Measurements from ENCODE around the gene SDR39U1.

SDR39U1 gene

DNA sequence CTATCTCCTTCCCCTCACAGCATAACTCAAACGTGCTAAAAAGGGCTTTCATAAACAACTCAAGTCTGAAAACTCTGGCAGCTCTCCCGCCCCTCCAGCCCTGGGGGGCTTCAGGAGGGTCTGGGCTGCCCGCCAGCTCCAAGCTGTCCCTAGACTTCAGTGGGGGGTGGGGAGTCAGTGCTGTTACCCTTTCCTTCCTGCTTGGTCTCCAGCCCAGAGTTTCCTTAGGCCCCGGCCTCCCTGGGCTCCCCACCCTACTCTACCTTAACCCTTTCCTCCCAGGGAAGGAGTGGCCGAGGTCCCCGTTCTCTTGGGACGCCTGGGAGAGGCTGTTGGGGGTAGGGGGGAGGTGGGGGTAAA lies 44.3 kb downstream of the SDR39U1 start:
- no peak overlapping the region for H3K27ac Mint-ChIP-seq
- peaks cover 3% of the 10 kb centered on the region for H3K27me3 Mint-ChIP-seq
- H3K4me1 Mint-ChIP-seq (ENCODE audit: low read depth): peaks cover 8% of the 10 kb centered on the region
- H3K36me3 Mint-ChIP-seq: no peaks in the 10 kb centered on the region
- H3K4me3 Mint-ChIP-seq: no peak overlapping the region
- H3K9me3 Mint-ChIP-seq (ENCODE audit: low read depth): no peaks in the 10 kb centered on the region

DNA sequence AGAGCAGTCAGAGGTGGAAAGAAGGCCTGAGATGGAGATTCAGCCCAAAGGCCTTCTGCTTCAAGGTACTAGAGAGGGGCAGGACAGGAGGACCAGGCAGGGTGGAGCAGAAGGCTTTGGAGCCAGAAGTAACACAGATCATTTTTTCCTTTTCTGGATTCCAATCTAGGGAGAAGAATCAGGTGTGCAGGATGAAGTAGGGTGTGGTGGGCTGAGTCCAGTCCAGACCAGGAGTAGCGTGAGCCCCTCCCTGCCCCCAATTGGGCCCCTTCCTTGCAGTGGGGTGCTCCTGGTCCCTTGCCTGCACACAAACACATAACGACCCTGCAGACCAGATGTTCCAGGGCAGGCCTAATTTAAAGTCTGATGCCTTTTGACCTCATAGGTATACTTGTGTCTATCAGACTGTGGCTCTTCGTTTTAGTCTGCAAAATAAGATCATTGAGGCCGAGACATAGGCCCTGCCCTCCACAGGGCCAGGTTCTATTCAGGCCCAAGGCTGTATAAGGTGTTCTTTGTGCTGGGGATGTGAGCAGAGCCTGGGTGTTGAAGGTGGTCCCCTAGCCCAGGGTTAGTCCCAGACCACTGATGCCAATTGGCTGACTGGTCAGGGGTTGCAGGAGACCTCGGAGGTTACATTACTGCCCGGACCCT lies 44.8 kb downstream of the SDR39U1 start:
- peak overlapping the region; percentile 50 for H3K4me3 Mint-ChIP-seq
- no peaks in the 10 kb centered on the region for H3K36me3 Mint-ChIP-seq
- no peak overlapping the region for H3K27ac Mint-ChIP-seq
- H3K9me3 Mint-ChIP-seq (ENCODE audit: low read depth): no peaks in the 10 kb centered on the region
- peaks cover 8% of the 10 kb centered on the region for H3K4me1 Mint-ChIP-seq (ENCODE audit: low read depth)
- H3K27me3 Mint-ChIP-seq: peaks cover 4% of the 10 kb centered on the region

DNA sequence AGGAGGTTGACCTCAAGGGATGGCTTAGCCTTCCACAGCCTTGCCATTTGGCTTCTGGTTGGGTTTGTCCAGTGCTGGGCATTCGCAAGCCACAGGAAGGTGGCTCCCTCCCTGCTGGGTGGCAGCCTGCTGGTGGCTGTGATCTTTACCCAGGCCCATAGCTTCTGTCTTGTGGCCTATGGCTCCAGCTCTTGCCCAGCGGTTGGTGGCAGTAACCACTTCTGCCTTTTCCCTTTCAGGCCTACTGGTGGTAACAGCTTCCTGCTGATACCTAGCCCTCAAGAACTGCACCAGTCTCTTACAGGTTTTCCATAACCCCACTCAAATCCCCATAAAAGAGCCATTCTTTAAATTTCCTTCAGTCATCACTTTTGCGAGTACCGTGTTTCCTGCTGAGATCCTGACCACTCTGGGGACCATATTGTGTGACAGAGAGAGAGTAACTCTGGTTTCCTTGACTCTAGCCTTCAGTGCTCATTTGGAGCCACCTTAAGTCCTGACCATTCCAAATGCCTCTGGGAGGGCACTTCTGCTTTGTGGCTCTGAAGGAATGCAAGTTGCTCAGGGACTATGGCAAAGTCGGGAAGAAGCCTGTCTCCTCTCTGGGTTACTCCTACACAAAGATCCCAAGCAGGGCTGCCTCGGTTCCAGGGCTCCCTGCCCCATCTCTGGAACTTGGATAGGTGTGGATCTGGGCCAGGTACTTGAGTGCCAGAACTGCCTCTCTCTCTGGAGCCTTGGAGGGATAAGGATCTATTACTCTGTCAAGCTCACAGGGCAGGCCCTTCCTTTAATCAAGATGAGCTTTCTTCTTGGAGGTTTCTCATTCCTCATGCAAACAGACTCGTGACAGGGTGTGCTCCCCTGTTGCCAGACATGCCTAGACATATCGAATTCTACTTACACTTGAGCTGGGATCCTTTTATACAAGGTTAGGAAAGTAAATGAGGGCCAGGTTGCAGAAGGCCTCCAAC lies 46.7 kb downstream of the SDR39U1 start:
- H3K9me3 Mint-ChIP-seq (ENCODE audit: low read depth): no peaks in the 10 kb centered on the region
- no peak overlapping the region for H3K27ac Mint-ChIP-seq
- peaks cover 10% of the 10 kb centered on the region for H3K27me3 Mint-ChIP-seq
- H3K4me3 Mint-ChIP-seq: no peak overlapping the region
- peaks cover 8% of the 10 kb centered on the region for H3K4me1 Mint-ChIP-seq (ENCODE audit: low read depth)
- H3K36me3 Mint-ChIP-seq: no peaks in the 10 kb centered on the region

DNA sequence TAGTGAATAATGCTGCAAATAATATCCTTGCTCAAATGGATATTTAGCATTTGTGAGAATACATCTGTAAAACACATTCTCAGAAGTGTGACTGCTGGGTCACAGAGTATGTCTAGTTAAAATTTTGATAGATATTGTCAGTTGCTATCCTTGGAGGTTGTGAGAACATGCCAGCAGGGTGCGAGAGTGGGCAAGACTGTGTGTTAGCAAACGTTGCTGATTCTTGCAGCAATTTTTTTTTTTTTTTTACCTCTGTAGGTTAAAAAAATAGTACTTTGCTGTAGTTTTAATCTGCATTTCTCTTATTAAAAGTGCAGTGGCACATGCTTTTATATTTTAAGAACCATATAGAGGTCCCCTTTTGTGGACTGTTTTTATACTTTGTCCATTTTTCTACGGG lies 48.3 kb downstream of the SDR39U1 start:
- Mint-ChIP-seq H3K4me3 (no peak overlapping the region), H3K27me3 (peaks cover 8% of the 10 kb centered on the region), H3K36me3 (no peaks in the 10 kb centered on the region), H3K9me3 (ENCODE audit: low read depth) (no peaks in the 10 kb centered on the region), H3K4me1 (ENCODE audit: low read depth) (peaks cover 2% of the 10 kb centered on the region), H3K27ac (no peak overlapping the region)

DNA sequence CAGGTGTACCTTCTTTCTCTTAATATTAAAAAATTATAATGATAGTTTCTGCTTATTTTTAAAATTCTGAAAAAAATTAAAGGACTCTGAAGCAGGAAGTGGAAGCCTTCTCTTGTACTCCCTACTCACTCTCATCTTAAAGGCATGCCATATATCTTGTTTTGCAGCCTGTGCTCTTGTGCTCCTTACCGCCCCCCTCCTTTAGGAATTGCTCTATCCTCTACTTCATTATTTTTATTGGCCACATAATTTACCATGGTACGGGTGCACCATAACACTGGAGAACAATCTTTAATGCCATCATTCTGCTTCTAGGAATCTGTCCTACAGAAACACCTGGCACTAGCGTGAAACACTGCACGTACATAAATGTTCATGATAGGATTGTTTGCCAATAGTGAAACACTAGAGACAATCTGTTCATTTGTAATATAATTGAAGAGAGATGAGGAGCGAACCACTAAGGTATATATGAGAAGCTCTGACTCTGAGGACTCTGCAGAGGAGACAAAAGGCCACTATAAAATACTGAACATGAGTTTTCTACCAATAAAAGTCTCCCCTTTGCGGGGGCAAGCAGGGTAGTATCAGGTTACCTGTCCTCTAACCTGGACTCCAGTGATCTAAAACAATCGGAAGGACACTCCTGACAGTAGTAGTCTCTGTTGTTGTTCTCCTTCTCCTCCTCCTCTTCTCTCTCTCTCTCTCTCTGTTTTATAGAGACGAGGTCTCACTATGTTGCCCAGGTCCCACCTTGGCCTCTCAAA lies 50.1 kb downstream of the SDR39U1 start:
- H3K27me3 Mint-ChIP-seq: peaks cover 13% of the 10 kb centered on the region
- H3K9me3 Mint-ChIP-seq (ENCODE audit: low read depth): no peaks in the 10 kb centered on the region
- H3K4me1 Mint-ChIP-seq (ENCODE audit: low read depth): no peaks in the 10 kb centered on the region
- H3K27ac Mint-ChIP-seq: no peak overlapping the region
- H3K36me3 Mint-ChIP-seq: no peaks in the 10 kb centered on the region
- H3K4me3 Mint-ChIP-seq: no peak overlapping the region

DNA sequence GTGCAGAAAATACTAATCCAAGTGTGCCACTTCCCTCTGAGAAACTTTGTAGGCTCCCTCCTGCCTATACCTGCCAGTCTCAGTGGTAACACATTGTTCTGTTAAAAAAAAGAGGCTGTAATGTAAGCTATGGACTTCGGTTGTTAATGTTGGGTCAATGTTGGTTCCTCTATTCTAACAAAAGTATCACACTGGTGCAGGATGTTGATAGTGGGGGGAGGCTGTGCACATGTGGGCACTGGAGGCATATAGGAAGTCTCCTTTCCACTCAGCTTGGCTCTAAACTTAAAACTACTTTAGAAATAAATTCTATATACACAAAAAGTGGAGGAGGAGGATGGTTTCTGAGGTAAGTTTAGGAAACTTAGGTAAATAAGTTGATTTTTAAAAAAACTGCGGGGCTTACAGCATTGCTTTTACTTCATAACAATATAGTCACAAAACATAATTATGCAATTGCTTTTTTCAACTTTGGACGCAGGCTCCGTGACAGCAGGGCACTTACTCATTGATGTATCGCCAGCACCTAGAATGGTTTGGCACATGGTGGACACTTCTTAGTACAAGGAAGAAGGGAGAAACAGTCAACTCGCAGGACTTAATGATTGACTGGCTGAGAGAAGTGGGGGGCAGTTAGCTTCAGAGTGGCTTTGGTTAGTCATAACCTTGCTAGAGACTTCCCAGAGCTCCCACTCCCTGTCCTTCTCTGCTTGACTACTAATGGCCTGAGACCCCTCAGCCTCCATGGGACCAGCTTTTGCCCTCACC lies 51.7 kb downstream of the SDR39U1 start:
- H3K4me1 Mint-ChIP-seq (ENCODE audit: low read depth): no peaks in the 10 kb centered on the region
- H3K27ac Mint-ChIP-seq: no peak overlapping the region

More for the DNA sequence above, 51.7 kb downstream of the SDR39U1 start:
- Mint-ChIP-seq H3K27me3 (peaks cover 17% of the 10 kb centered on the region), H3K36me3 (no peaks in the 10 kb centered on the region), H3K4me3 (no peak overlapping the region), H3K9me3 (ENCODE audit: low read depth) (no peaks in the 10 kb centered on the region)

Data from activated naive CD8-positive, alpha-beta T cell (primary cell).